ENCODE results near the gene DHRS7B.
"Not testable (repeated sequence)": the region's sequence is repeated elsewhere in the genome, so short reads cannot be mapped to it uniquely, and the experiment has no call there.

GRCh38 chr17:21124517-21124916 is 2.2 kb upstream of the DHRS7B start:
- TF ChIP-seq CTCF (optimal IDR thresholded peaks at IDR 0.05 in 1 of 3, IDR thresholded peaks at IDR 0.05 in 1 of 3, conservative IDR thresholded peaks at IDR 0.05 in 1 of 3; ENCODE audit: extremely low read depth in 1 of 3, insufficient read depth in 2 of 3, low read length in 3 of 3); EZH2 (IDR thresholded peaks at IDR 0.05; ENCODE audit: low read length): not testable (repeated sequence)
